ENCODE results near the gene PRR23E.
A peak's percentile ranks its signal among the peaks of the same experiment; 100 is the strongest.

PRR23E gene

GRCh38 chr3:127206154-127206553, 13.2 kb downstream of the PRR23E start:
- H3K27me3 ChIP-seq (ENCODE audit: insufficient read depth, low read depth, severe bottlenecking) = no peaks in the 10 kb centered on the region
- TF ChIP-seq, protein P1, sequence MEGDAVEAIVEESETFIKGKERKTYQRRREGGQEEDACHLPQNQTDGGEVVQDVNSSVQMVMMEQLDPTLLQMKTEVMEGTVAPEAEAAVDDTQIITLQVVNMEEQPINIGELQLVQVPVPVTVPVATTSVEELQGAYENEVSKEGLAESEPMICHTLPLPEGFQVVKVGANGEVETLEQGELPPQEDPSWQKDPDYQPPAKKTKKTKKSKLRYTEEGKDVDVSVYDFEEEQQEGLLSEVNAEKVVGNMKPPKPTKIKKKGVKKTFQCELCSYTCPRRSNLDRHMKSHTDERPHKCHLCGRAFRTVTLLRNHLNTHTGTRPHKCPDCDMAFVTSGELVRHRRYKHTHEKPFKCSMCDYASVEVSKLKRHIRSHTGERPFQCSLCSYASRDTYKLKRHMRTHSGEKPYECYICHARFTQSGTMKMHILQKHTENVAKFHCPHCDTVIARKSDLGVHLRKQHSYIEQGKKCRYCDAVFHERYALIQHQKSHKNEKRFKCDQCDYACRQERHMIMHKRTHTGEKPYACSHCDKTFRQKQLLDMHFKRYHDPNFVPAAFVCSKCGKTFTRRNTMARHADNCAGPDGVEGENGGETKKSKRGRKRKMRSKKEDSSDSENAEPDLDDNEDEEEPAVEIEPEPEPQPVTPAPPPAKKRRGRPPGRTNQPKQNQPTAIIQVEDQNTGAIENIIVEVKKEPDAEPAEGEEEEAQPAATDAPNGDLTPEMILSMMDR (IDR thresholded peaks at IDR 0.05; ENCODE audit: low read depth, low read length) = no peak
- H3K9me3 ChIP-seq (ENCODE audit: severe bottlenecking) = peaks cover 5% of the 10 kb centered on the region
- no peak for DNase-seq
- H3K36me3 ChIP-seq = no peaks in the 10 kb centered on the region
- no peak overlapping the region for H3K4me3 ChIP-seq (ENCODE audit: low read depth, low read length)
- no peak overlapping the region for H3K27ac ChIP-seq

DNA sequence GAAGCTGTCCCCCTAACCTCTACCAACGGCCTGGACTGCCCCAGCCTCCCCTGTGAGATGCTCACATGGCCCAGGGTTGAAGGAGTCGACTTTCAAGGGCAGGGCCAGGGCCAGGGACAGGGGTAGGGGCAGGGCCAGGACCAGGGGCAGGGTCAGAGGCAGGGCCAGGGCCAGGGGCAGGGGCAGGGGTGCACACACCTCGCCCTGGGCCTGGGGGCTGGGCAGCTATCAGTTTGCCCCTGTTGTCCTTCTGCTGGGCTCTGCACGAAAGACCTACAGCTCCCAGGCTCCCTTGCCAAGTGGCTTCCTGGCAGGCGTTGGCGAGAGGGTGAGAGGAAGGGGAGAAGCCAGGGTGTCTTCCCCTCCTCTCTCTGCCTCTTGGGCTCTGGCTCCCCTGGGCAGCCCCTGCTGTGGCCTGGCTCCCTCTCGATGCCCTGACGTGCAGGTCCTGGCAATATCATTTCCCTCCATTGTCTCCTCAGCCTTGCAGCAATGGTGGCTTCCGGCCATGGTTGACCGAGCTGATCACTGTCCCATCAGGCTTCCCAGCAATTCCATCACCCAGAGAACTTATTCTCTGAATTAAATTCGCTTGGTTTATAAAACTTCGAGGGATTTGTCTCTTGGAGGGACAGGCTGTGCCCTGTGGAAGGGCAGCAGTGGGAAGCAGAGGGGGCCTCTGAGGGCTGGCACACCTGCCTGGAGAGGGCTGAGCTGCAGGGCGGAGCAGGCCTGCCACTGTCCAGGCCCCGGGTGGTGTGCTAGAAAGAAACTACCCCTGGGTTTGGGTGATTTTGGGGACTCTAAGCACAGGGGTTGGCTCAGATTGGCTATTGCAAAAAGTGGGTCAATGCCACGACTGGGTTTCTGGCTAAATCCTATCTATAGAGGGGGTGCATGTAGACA, 13.9 kb downstream of the PRR23E start:
- peaks cover 5% of the 10 kb centered on the region for H3K9me3 ChIP-seq (ENCODE audit: severe bottlenecking)
- DNase-seq = no peak
- H3K27ac ChIP-seq = no peak overlapping the region
- no peaks in the 10 kb centered on the region for H3K36me3 ChIP-seq
- no peak overlapping the region for H3K4me3 ChIP-seq (ENCODE audit: low read depth, low read length)
- TF ChIP-seq, protein P1 (IDR thresholded peaks at IDR 0.05; ENCODE audit: low read depth, low read length) = no peak
- no peaks in the 10 kb centered on the region for H3K27me3 ChIP-seq (ENCODE audit: insufficient read depth, low read depth, severe bottlenecking)

GRCh38 chr3:127207727-127208482, 15.0 kb downstream of the PRR23E start:
- Histone ChIP-seq H3K9me3 (ENCODE audit: severe bottlenecking) (peaks cover 4% of the 10 kb centered on the region), H3K36me3 (no peaks in the 10 kb centered on the region), H3K4me3 (ENCODE audit: low read depth, low read length) (no peak overlapping the region), H3K27me3 (ENCODE audit: insufficient read depth, low read depth, severe bottlenecking) (no peaks in the 10 kb centered on the region), H3K27ac (no peak overlapping the region)
- TF ChIP-seq, protein P1 (IDR thresholded peaks at IDR 0.05; ENCODE audit: low read depth, low read length) = no peak
- no peak for DNase-seq

- TF ChIP-seq, protein P1 (IDR thresholded peaks at IDR 0.05; ENCODE audit: low read depth, low read length) = no peak
- DNase-seq = no peak
- Histone ChIP-seq H3K4me3 (ENCODE audit: low read depth, low read length) (no peak overlapping the region), H3K36me3 (no peaks in the 10 kb centered on the region), H3K9me3 (ENCODE audit: severe bottlenecking) (no peaks in the 10 kb centered on the region), H3K27me3 (ENCODE audit: insufficient read depth, low read depth, severe bottlenecking) (no peaks in the 10 kb centered on the region), H3K27ac (peak overlapping the region; percentile 68; the same call in 1 of the 2 replicates)
Observed at GRCh38 chr3:127208483-127209100, 15.7 kb downstream of the PRR23E start.

GRCh38 chr3:127209155-127209839, 16.4 kb downstream of the PRR23E start:
- Histone ChIP-seq H3K9me3 (ENCODE audit: severe bottlenecking) (no peaks in the 10 kb centered on the region), H3K27me3 (ENCODE audit: insufficient read depth, low read depth, severe bottlenecking) (no peaks in the 10 kb centered on the region), H3K36me3 (no peaks in the 10 kb centered on the region), H3K4me3 (ENCODE audit: low read depth, low read length) (no peak overlapping the region), H3K27ac (peak overlapping the region; percentile 68)
- TF ChIP-seq, protein P1 (IDR thresholded peaks at IDR 0.05; ENCODE audit: low read depth, low read length) = no peak
- DNase-seq = no peak
